ENCODE data around the gene MTA1. TPM values are rescaled to one million over a fixed set of nuclear protein-coding genes. Genes with fewer than 3 reads are reported as not detected.

MTA1 gene
- total RNA-seq, 1 experiment from 2014 or later: 24.0 TPM

GRCh38 chr14:105442834-105443233 is 23.2 kb downstream of the MTA1 start:
- no peak for DNase-seq (ENCODE audit: low spot score)

GRCh38 chr14:105444859-105445258 is 25.2 kb downstream of the MTA1 start:
- no peak for DNase-seq (ENCODE audit: low spot score)

- DNase-seq (ENCODE audit: low spot score): no peak
Observed at GRCh38 chr14:105445290-105445689, 25.7 kb downstream of the MTA1 start.

- no peak for DNase-seq (ENCODE audit: low spot score)
Observed at GRCh38 chr14:105445901-105446845, 26.5 kb downstream of the MTA1 start.

GRCh38 chr14:105446971-105447370 is 27.3 kb downstream of the MTA1 start:
- no peak for DNase-seq (ENCODE audit: low spot score)

- no peak for DNase-seq (ENCODE audit: low spot score)
Observed at GRCh38 chr14:105447651-105448640, 28.3 kb downstream of the MTA1 start.

GRCh38 chr14:105448706-105449111 is 29.1 kb downstream of the MTA1 start:
- DNase-seq (ENCODE audit: low spot score): no peak

GRCh38 chr14:105449276-105450122 is 29.9 kb downstream of the MTA1 start:
- DNase-seq (ENCODE audit: low spot score): no peak

GRCh38 chr14:105450123-105450505 is 30.5 kb downstream of the MTA1 start:
- DNase-seq (ENCODE audit: low spot score): no peak

GRCh38 chr14:105450864-105451720 is 31.5 kb downstream of the MTA1 start:
- no peak for DNase-seq (ENCODE audit: low spot score)

GRCh38 chr14:105452963-105453362 is 33.3 kb downstream of the MTA1 start:
- no peak for DNase-seq (ENCODE audit: low spot score)

- no peak for DNase-seq (ENCODE audit: low spot score)
Observed at GRCh38 chr14:105453847-105454246, 34.2 kb downstream of the MTA1 start.

- DNase-seq (ENCODE audit: low spot score): no peak
Observed at GRCh38 chr14:105455086-105455640, 35.5 kb downstream of the MTA1 start.

- no peak for DNase-seq (ENCODE audit: low spot score)
Observed at GRCh38 chr14:105455766-105456660, 36.4 kb downstream of the MTA1 start.

- no peak for DNase-seq (ENCODE audit: low spot score)
Observed at GRCh38 chr14:105456736-105457617, 37.4 kb downstream of the MTA1 start.

- DNase-seq (ENCODE audit: low spot score): no peak
Observed at GRCh38 chr14:105458010-105458409, 38.4 kb downstream of the MTA1 start.

- no peak for DNase-seq (ENCODE audit: low spot score)
Observed at GRCh38 chr14:105458571-105458970, 38.9 kb downstream of the MTA1 start.

- DNase-seq (ENCODE audit: low spot score): no peak
Observed at GRCh38 chr14:105460116-105460515, 40.5 kb downstream of the MTA1 start.

Data from H4 (cell line).